AG09309 (cell line): ENCODE measurements around the gene SRMS.

Source experiments
- DNase-seq: peaks from one replicate; pipeline ENCODE4 v3.0.0-alpha.2; 2010; ENCODE audit warnings: low read depth
- H3K4me3 ChIP-seq: 2 replicates; pipeline ENCODE4 v1.5.1; 2011; ENCODE audit warnings: mild to moderate bottlenecking, low read depth, low read length, moderate library complexity; ENCODE audit not compliant: control insufficient read depth
- CTCF ChIP-seq: IDR thresholded peaks from 2 replicates; pipeline ENCODE4 v1.5.1; 2011; ENCODE audit warnings: mild to moderate bottlenecking, low read depth, low read length, inconsistent platforms; ENCODE audit not compliant: insufficient read depth, control insufficient read depth; ENCODE audit errors: missing control alignments

The SRMS gene

GRCh38 chr20:63586797-63587196 is 39.2 kb upstream of the SRMS start:
- TF ChIP-seq CTCF = no peak
- DNase-seq = no peak
- H3K4me3 ChIP-seq = no peak overlapping the region

GRCh38 chr20:63585616-63586565 is 38.3 kb upstream of the SRMS start:
- no peak overlapping the region for H3K4me3 ChIP-seq
- TF ChIP-seq CTCF = no peak
- no peak for DNase-seq

GRCh38 chr20:63582382-63583063 is 35.0 kb upstream of the SRMS start:
- no peak overlapping the region for H3K4me3 ChIP-seq
- TF ChIP-seq CTCF = no peak
- no peak for DNase-seq

- TF ChIP-seq CTCF = peak; percentile 72
- peak; percentile 13 for DNase-seq
- no peak overlapping the region for H3K4me3 ChIP-seq
Measured at GRCh38 chr20:63580796-63581461, 33.4 kb upstream of the SRMS start.

GRCh38 chr20:63579017-63579694 is 31.6 kb upstream of the SRMS start:
- no peak for DNase-seq
- no peak overlapping the region for H3K4me3 ChIP-seq
- no peak for TF ChIP-seq CTCF

- DNase-seq = no peak
- H3K4me3 ChIP-seq = no peak overlapping the region
Measured at GRCh38 chr20:63578224-63579016, 30.9 kb upstream of the SRMS start.

More at GRCh38 chr20:63578224-63579016, 30.9 kb upstream of the SRMS start:
- no peak for TF ChIP-seq CTCF
